ENCODE measurements around the gene NECAB2.

The NECAB2 gene

DNA sequence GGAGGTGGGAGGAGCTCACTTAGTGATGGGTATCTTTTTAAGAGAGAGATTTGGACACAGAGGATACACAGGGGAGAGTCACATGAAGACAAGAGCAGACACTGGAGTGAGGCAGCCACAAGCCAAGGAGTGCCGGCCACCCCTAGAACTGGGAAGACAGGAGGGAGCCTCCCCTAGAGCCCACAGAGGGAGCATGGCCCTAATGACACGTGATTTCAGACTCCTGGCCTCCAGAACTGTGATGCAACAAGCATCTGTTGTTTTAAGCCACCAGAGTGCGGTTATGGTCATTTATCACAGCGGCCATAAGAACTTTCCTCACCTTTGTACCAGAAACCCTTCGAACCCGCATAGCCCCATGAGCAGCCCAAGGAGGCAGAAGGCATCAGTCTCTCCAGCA is 41.2 kb downstream of the NECAB2 start:
- Histone ChIP-seq H2AFZ (ENCODE audit: low read length) (no peak overlapping the region), H3K9me3 (ENCODE audit: insufficient read depth, low read depth, low read length) (no peaks in the 10 kb centered on the region), H3K79me2 (ENCODE audit: insufficient read depth, low read length) (no peaks in the 10 kb centered on the region), H4K20me1 (ENCODE audit: insufficient read depth, low read length, poor library complexity, severe bottlenecking) (no peaks in the 10 kb centered on the region), H3K36me3 (ENCODE audit: insufficient read depth, low read length) (no peaks in the 10 kb centered on the region), H3K27me3 (ENCODE audit: insufficient read depth, low read length, poor library complexity, severe bottlenecking) (no peaks in the 10 kb centered on the region), H3K4me2 (ENCODE audit: low read depth, low read length, poor library complexity, severe bottlenecking) (no peak overlapping the region), H3K4me1 (ENCODE audit: insufficient read depth, low read length, poor library complexity, severe bottlenecking) (no peaks in the 10 kb centered on the region), H3F3A (ENCODE audit: low read depth) (no peaks in the 10 kb centered on the region), H3K9me2 (replicated peaks; ENCODE audit: low read depth, low read length) (no peaks in the 10 kb centered on the region), H3K4me3 (ENCODE audit: low read length, poor library complexity, severe bottlenecking) (no peak overlapping the region), H3K9ac (ENCODE audit: low read depth, low read length, poor library complexity, severe bottlenecking) (no peak overlapping the region)
- TF ChIP-seq, protein P1, sequence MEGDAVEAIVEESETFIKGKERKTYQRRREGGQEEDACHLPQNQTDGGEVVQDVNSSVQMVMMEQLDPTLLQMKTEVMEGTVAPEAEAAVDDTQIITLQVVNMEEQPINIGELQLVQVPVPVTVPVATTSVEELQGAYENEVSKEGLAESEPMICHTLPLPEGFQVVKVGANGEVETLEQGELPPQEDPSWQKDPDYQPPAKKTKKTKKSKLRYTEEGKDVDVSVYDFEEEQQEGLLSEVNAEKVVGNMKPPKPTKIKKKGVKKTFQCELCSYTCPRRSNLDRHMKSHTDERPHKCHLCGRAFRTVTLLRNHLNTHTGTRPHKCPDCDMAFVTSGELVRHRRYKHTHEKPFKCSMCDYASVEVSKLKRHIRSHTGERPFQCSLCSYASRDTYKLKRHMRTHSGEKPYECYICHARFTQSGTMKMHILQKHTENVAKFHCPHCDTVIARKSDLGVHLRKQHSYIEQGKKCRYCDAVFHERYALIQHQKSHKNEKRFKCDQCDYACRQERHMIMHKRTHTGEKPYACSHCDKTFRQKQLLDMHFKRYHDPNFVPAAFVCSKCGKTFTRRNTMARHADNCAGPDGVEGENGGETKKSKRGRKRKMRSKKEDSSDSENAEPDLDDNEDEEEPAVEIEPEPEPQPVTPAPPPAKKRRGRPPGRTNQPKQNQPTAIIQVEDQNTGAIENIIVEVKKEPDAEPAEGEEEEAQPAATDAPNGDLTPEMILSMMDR (conservative IDR thresholded peaks at IDR 0.05; ENCODE audit: low read length), result no peak
- TF ChIP-seq EZH2phosphoT487 (IDR thresholded peaks at IDR 0.05; ENCODE audit: borderline replicate concordance), result no peak

DNA sequence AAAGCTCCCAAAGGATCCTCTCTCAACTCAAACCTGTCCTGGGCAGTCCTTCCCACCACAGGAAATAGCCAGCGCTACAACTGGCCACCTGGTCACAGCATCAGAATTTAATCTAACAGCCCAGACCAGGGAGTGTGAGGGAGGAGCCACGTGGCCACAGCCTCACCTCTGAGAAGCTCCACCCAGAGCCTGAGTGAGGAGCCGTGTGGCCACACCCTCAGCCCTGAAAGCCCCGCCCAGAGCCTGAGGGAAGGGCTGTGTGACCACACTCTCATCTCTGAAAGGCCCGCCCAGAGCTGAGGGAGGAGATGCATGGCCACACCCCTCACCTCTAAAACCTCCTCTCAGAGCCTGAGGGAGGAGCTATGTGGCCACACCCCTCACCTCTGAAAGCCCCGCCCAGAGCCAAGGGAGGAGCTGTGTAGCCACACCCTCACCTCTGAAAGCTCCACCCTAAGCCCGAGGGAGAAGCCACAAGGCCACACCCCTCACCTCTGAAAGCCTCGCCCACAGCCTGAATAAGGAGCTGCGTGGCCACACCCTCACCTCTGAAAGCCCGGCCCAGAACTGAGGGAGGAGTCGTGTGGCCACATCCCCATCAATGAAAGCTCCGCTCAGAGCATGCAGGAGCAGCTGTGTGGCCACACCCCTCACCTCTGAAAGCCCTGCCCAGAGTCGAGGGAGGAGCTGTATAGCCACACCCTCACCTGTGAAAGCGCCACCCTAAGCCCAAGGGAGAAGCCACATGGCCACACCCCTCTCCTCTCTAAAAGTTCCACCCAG is 45.9 kb downstream of the NECAB2 start:
- Histone ChIP-seq H3K27me3 (ENCODE audit: insufficient read depth, low read length, poor library complexity, severe bottlenecking) (no peaks in the 10 kb centered on the region), H2AFZ (ENCODE audit: low read length) (no peak overlapping the region), H3K79me2 (ENCODE audit: insufficient read depth, low read length) (no peaks in the 10 kb centered on the region), H3K36me3 (ENCODE audit: insufficient read depth, low read length) (no peaks in the 10 kb centered on the region), H3F3A (ENCODE audit: low read depth) (no peaks in the 10 kb centered on the region), H3K4me1 (ENCODE audit: insufficient read depth, low read length, poor library complexity, severe bottlenecking) (no peaks in the 10 kb centered on the region), H3K9me2 (replicated peaks; ENCODE audit: low read depth, low read length) (no peaks in the 10 kb centered on the region), H3K4me3 (ENCODE audit: low read length, poor library complexity, severe bottlenecking) (no peak overlapping the region), H3K4me2 (ENCODE audit: low read depth, low read length, poor library complexity, severe bottlenecking) (no peak overlapping the region), H3K9ac (ENCODE audit: low read depth, low read length, poor library complexity, severe bottlenecking) (no peak overlapping the region), H3K9me3 (ENCODE audit: insufficient read depth, low read depth, low read length) (no peaks in the 10 kb centered on the region), H4K20me1 (ENCODE audit: insufficient read depth, low read length, poor library complexity, severe bottlenecking) (no peaks in the 10 kb centered on the region)
- TF ChIP-seq, protein P1 (conservative IDR thresholded peaks at IDR 0.05; ENCODE audit: low read length), result no peak

DNA sequence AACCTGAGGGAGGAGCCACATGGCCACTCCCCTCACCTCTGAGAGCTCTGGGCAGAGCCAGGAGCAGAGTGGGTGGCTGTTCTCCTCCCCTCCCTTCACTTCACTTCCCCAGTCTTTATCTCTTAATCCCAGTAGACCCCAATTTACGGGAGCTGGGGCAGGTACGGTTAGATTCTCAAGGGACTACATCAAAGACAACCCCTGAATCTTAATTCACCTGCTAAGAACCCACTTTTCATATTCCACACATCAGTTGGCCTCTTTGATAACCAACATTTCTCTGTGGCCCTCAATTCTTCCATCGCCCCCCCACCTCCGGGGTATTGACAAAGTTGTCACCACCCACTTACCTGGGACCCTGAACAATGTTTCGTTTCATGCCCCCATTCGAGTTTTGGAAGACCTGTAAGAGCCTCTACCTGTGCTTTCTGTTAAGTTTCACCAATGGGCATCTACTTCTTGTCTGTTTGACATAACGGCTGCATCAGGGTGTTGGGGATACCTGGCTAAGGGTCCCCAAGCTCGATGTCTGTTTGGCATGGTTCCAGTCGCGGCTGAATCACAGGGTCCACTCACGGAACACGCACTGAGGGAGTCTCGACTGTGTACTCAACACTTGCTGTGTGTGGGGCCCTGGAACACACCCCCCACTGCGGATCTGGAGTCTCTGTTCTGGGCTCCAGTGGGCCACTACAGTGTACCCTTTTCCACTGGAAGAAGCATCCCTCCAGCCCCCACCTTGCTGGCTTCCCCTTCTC is 46.7 kb downstream of the NECAB2 start:
- no peaks in the 10 kb centered on the region for H3K4me1 ChIP-seq (ENCODE audit: insufficient read depth, low read length, poor library complexity, severe bottlenecking)
- H3K4me2 ChIP-seq (ENCODE audit: low read depth, low read length, poor library complexity, severe bottlenecking), result no peak overlapping the region
- H3K9me3 ChIP-seq (ENCODE audit: insufficient read depth, low read depth, low read length), result no peaks in the 10 kb centered on the region
- H3K4me3 ChIP-seq (ENCODE audit: low read length, poor library complexity, severe bottlenecking), result no peak overlapping the region
- H3F3A ChIP-seq (ENCODE audit: low read depth), result no peaks in the 10 kb centered on the region
- H4K20me1 ChIP-seq (ENCODE audit: insufficient read depth, low read length, poor library complexity, severe bottlenecking), result no peaks in the 10 kb centered on the region
- no peak overlapping the region for H3K9ac ChIP-seq (ENCODE audit: low read depth, low read length, poor library complexity, severe bottlenecking)
- H3K9me2 ChIP-seq (replicated peaks; ENCODE audit: low read depth, low read length), result no peaks in the 10 kb centered on the region
- H3K79me2 ChIP-seq (ENCODE audit: insufficient read depth, low read length), result no peaks in the 10 kb centered on the region
- no peaks in the 10 kb centered on the region for H3K27me3 ChIP-seq (ENCODE audit: insufficient read depth, low read length, poor library complexity, severe bottlenecking)
- no peak for TF ChIP-seq EZH2phosphoT487 (IDR thresholded peaks at IDR 0.05; ENCODE audit: borderline replicate concordance)
- TF ChIP-seq, protein P1 (conservative IDR thresholded peaks at IDR 0.05; ENCODE audit: low read length), result no peak
- no peaks in the 10 kb centered on the region for H3K36me3 ChIP-seq (ENCODE audit: insufficient read depth, low read length)
- no peak overlapping the region for H2AFZ ChIP-seq (ENCODE audit: low read length)
